ENCODE measurements around the gene RBBP4.

- no peak for TF ChIP-seq CTCF (IDR thresholded peaks at IDR 0.05)
- no peak for TF ChIP-seq EP300 (IDR thresholded peaks at IDR 0.05)
- no peak for TF ChIP-seq POLR2A (IDR thresholded peaks at IDR 0.05)
Observed at GRCh38 chr1:32681509-32681908, 30.5 kb downstream of the RBBP4 start.
